GM12801 (cell line): ENCODE results near the gene MUC5B.

ENCODE experiments used
- TF ChIP-seq, protein P1 (sequence below): IDR thresholded peaks from one replicate; pipeline ENCODE4 v1.5.1; 2011; ENCODE audit warnings: control low read depth; ENCODE audit not compliant: insufficient read length; ENCODE audit errors: extremely low read depth

Gene MUC5B

GRCh38 chr11:1200611-1201191 lies 22.2 kb upstream of the MUC5B start:
- TF ChIP-seq, protein P1, sequence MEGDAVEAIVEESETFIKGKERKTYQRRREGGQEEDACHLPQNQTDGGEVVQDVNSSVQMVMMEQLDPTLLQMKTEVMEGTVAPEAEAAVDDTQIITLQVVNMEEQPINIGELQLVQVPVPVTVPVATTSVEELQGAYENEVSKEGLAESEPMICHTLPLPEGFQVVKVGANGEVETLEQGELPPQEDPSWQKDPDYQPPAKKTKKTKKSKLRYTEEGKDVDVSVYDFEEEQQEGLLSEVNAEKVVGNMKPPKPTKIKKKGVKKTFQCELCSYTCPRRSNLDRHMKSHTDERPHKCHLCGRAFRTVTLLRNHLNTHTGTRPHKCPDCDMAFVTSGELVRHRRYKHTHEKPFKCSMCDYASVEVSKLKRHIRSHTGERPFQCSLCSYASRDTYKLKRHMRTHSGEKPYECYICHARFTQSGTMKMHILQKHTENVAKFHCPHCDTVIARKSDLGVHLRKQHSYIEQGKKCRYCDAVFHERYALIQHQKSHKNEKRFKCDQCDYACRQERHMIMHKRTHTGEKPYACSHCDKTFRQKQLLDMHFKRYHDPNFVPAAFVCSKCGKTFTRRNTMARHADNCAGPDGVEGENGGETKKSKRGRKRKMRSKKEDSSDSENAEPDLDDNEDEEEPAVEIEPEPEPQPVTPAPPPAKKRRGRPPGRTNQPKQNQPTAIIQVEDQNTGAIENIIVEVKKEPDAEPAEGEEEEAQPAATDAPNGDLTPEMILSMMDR: no peak

- TF ChIP-seq, protein P1: no peak
Measured at GRCh38 chr11:1201395-1202153, 21.3 kb upstream of the MUC5B start.

GRCh38 chr11:1202154-1202775 lies 20.6 kb upstream of the MUC5B start:
- TF ChIP-seq, protein P1: no peak

DNA sequence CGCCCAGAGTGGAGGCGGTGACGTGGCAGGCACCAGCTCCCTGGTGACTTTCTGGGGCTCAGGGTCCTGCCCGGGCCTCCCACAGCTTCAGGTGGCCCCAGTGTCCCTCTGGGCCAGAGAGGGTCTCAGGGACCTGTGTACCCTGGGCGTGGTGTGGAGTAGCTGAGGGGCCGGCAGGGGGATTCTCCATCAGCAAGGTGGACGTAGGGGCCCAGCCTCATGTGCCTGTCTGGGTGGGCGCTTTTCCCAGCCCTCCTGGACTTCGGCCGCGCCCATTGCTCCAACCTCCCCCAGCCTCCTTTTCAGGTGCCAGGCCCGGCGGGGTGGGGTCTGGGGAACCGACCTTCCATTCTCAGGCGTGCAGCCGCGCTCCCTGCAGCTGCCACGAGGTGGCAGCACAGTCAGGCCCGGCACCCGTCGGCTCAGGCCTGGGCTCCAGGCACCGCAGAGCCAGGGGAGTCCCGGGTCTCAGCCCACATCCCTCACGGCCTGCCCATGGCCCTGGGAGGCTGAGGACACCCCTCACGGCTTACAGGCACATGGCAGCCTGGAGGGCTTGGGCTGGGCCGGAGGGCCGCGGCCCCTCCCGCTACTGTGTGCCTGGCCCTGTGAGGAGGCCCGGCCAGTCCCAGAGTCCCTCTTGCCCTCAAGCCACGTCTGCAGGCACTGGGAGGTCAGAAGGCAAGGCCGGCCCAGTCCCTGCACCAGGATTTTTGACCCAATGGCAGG lies 19.9 kb upstream of the MUC5B start:
- TF ChIP-seq, protein P1: no peak

GRCh38 chr11:1203505-1204271 lies 19.2 kb upstream of the MUC5B start:
- TF ChIP-seq, protein P1: no peak

DNA sequence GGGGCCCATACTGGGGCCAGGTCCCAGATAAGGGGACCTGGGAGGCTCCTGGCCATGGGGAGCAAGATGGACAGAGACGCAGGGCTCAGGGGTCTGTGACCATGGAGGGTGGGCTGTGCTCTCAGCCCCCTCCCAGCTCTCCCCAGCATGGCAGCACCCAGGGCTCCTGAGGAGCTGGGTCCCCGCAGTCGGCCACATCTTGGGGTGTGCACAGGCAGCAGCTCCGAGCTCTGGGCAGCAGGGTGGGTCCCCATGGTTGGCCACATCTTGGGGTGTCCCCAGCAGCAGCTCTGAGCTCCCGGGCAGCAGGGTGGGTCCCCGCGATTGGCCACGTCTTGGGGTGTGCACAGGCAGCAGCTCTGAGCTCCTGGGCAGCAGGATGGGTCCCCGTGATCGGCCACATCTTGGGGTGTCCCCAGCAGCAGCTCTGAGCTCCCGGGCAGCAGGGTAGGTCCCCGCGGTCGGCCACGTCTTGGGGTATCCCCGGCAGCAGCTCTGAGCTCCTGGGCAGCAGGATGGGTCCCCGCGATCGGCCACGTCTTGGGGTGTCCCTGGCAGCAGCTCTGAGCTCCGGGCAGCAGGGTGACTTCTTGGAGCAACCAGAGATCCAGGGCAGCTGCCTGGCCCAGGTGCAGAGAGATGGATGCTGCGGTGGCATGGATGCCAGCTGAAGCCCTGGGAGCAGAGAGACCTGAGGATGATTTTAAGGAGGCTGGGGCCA lies 18.3 kb upstream of the MUC5B start:
- TF ChIP-seq, protein P1: no peak
